ENCODE results near the gene SLMAP.

The SLMAP gene

GRCh38 chr3:57933602-57934001 is 177.5 kb downstream of the SLMAP start:
- H4K8ac ChIP-seq (ENCODE audit: low read depth, low read length), result no peak overlapping the region
- H4K12ac ChIP-seq (ENCODE audit: low read depth, low read length), result no peak overlapping the region
- no peaks in the 10 kb centered on the region for H3K4me1 ChIP-seq (ENCODE audit: control insufficient read depth in 1 of 2, insufficient read depth in 2 of 2, low read length in 2 of 2)
- no peak overlapping the region for H2AFZ ChIP-seq (ENCODE audit: insufficient read depth, low read length, poor library complexity)
- H2BK5ac ChIP-seq (ENCODE audit: low read depth, low read length, poor library complexity), result no peak overlapping the region
- no peak overlapping the region for H3K14ac ChIP-seq (ENCODE audit: low read length)
- no peaks in the 10 kb centered on the region for H3K79me2 ChIP-seq (ENCODE audit: control insufficient read depth, insufficient read depth, low read length, poor library complexity)
- no CpG with 5 or more reads among the region's 2 CpGs for WGBS (ENCODE audit: extremely low coverage, insufficient coverage, insufficient read length)
- H4K91ac ChIP-seq (ENCODE audit: low read depth, low read length), result no peak overlapping the region
- H2AK5ac ChIP-seq (ENCODE audit: low read length), result no peak overlapping the region
- H3K23ac ChIP-seq (ENCODE audit: low read length), result no peak overlapping the region
- DNase-seq, result peak in 1 of 2 donors; percentile 43
- no peak overlapping the region for H3K4me3 ChIP-seq (ENCODE audit: low read depth, low read length)
- H2BK12ac ChIP-seq (ENCODE audit: low read length), result no peak overlapping the region
- no peak overlapping the region for H3K18ac ChIP-seq (ENCODE audit: low read length)
- no peak overlapping the region for H3K4ac ChIP-seq (ENCODE audit: low read depth, low read length)
- H2BK120ac ChIP-seq (ENCODE audit: insufficient read depth, low read length, poor library complexity), result no peak overlapping the region
- H3K36me3 ChIP-seq (ENCODE audit: control insufficient read depth in 1 of 2, insufficient read depth in 2 of 2, low read length in 2 of 2), result no peaks in the 10 kb centered on the region
- no peaks in the 10 kb centered on the region for H3K79me1 ChIP-seq (ENCODE audit: low read length)
- H3K27me3 ChIP-seq (ENCODE audit: insufficient read depth, low read length), result no peaks in the 10 kb centered on the region
- no peak overlapping the region for H3K9ac ChIP-seq (ENCODE audit: low read length)
- no peaks in the 10 kb centered on the region for H3K9me3 ChIP-seq (ENCODE audit: insufficient read depth, low read depth, low read length)
- no peak overlapping the region for H3K4me2 ChIP-seq (ENCODE audit: low read length)
- H3K27ac ChIP-seq (ENCODE audit: low read depth, low read length), result no peak overlapping the region

- no peak overlapping the region for H3K9ac ChIP-seq (ENCODE audit: low read length)
- no peaks in the 10 kb centered on the region for H3K27me3 ChIP-seq (ENCODE audit: insufficient read depth, low read length)
- H3K79me1 ChIP-seq (ENCODE audit: low read length), result no peaks in the 10 kb centered on the region
- H4K12ac ChIP-seq (ENCODE audit: low read depth, low read length), result no peak overlapping the region
- H3K4me3 ChIP-seq (ENCODE audit: low read depth, low read length), result no peak overlapping the region
- no peak overlapping the region for H2BK12ac ChIP-seq (ENCODE audit: low read length)
- no peak overlapping the region for H3K14ac ChIP-seq (ENCODE audit: low read length)
- no peak overlapping the region for H4K8ac ChIP-seq (ENCODE audit: low read depth, low read length)
- no peak overlapping the region for H2BK5ac ChIP-seq (ENCODE audit: low read depth, low read length, poor library complexity)
- H3K4ac ChIP-seq (ENCODE audit: low read depth, low read length), result no peak overlapping the region
- no peak overlapping the region for H2AFZ ChIP-seq (ENCODE audit: insufficient read depth, low read length, poor library complexity)
- no peaks in the 10 kb centered on the region for H3K4me1 ChIP-seq (ENCODE audit: control insufficient read depth in 1 of 2, insufficient read depth in 2 of 2, low read length in 2 of 2)
- H3K23ac ChIP-seq (ENCODE audit: low read length), result no peak overlapping the region
- no peaks in the 10 kb centered on the region for H3K79me2 ChIP-seq (ENCODE audit: control insufficient read depth, insufficient read depth, low read length, poor library complexity)
- no peaks in the 10 kb centered on the region for H3K36me3 ChIP-seq (ENCODE audit: control insufficient read depth in 1 of 2, insufficient read depth in 2 of 2, low read length in 2 of 2)
- DNase-seq, result peak; percentile 62 to 77
- no CpG with 5 or more reads among the region's 7 CpGs for WGBS (ENCODE audit: extremely low coverage, insufficient coverage, insufficient read length)
- no peak overlapping the region for H3K18ac ChIP-seq (ENCODE audit: low read length)
- H4K91ac ChIP-seq (ENCODE audit: low read depth, low read length), result no peak overlapping the region
- H2BK120ac ChIP-seq (ENCODE audit: insufficient read depth, low read length, poor library complexity), result no peak overlapping the region
- H3K27ac ChIP-seq (ENCODE audit: low read depth, low read length), result no peak overlapping the region
- no peak overlapping the region for H3K4me2 ChIP-seq (ENCODE audit: low read length)
- no peaks in the 10 kb centered on the region for H3K9me3 ChIP-seq (ENCODE audit: insufficient read depth, low read depth, low read length)
- H2AK5ac ChIP-seq (ENCODE audit: low read length), result no peak overlapping the region
Measured at GRCh38 chr3:57934373-57934772, 178.3 kb downstream of the SLMAP start.

GRCh38 chr3:57935539-57935938 is 179.4 kb downstream of the SLMAP start:
- H3K4me1 ChIP-seq (ENCODE audit: control insufficient read depth in 1 of 2, insufficient read depth in 2 of 2, low read length in 2 of 2), result no peaks in the 10 kb centered on the region
- H3K9ac ChIP-seq (ENCODE audit: low read length), result no peak overlapping the region
- H3K4me2 ChIP-seq (ENCODE audit: low read length), result no peak overlapping the region
- H2BK12ac ChIP-seq (ENCODE audit: low read length), result no peak overlapping the region
- H3K4ac ChIP-seq (ENCODE audit: low read depth, low read length), result no peak overlapping the region
- H3K4me3 ChIP-seq (ENCODE audit: low read depth, low read length), result no peak overlapping the region
- H3K18ac ChIP-seq (ENCODE audit: low read length), result no peak overlapping the region
- no peak overlapping the region for H2BK120ac ChIP-seq (ENCODE audit: insufficient read depth, low read length, poor library complexity)
- peak; percentile 60 to 82 for DNase-seq
- no peaks in the 10 kb centered on the region for H3K79me2 ChIP-seq (ENCODE audit: control insufficient read depth, insufficient read depth, low read length, poor library complexity)
- no peak overlapping the region for H2AFZ ChIP-seq (ENCODE audit: insufficient read depth, low read length, poor library complexity)
- H3K79me1 ChIP-seq (ENCODE audit: low read length), result no peaks in the 10 kb centered on the region
- H3K27ac ChIP-seq (ENCODE audit: low read depth, low read length), result no peak overlapping the region
- H2AK5ac ChIP-seq (ENCODE audit: low read length), result no peak overlapping the region
- H4K91ac ChIP-seq (ENCODE audit: low read depth, low read length), result no peak overlapping the region
- H3K36me3 ChIP-seq (ENCODE audit: control insufficient read depth in 1 of 2, insufficient read depth in 2 of 2, low read length in 2 of 2), result no peaks in the 10 kb centered on the region
- H2BK5ac ChIP-seq (ENCODE audit: low read depth, low read length, poor library complexity), result no peak overlapping the region
- no CpG with 5 or more reads among the region's 3 CpGs for WGBS (ENCODE audit: extremely low coverage, insufficient coverage, insufficient read length)
- no peak overlapping the region for H4K12ac ChIP-seq (ENCODE audit: low read depth, low read length)
- H3K23ac ChIP-seq (ENCODE audit: low read length), result no peak overlapping the region
- H3K27me3 ChIP-seq (ENCODE audit: insufficient read depth, low read length), result no peaks in the 10 kb centered on the region
- no peaks in the 10 kb centered on the region for H3K9me3 ChIP-seq (ENCODE audit: insufficient read depth, low read depth, low read length)
- no peak overlapping the region for H4K8ac ChIP-seq (ENCODE audit: low read depth, low read length)
- H3K14ac ChIP-seq (ENCODE audit: low read length), result no peak overlapping the region

GRCh38 chr3:57937092-57937491 is 181.0 kb downstream of the SLMAP start:
- Histone ChIP-seq H3K36me3 (ENCODE audit: control insufficient read depth in 1 of 2, insufficient read depth in 2 of 2, low read length in 2 of 2) (peaks cover 3% of the 10 kb centered on the region in 2 experiments), H2AK5ac (ENCODE audit: low read length) (no peak overlapping the region), H3K14ac (ENCODE audit: low read length) (no peak overlapping the region), H3K9ac (ENCODE audit: low read length) (no peak overlapping the region), H2BK12ac (ENCODE audit: low read length) (no peak overlapping the region), H3K4me3 (ENCODE audit: low read depth, low read length) (no peak overlapping the region), H3K18ac (ENCODE audit: low read length) (no peak overlapping the region), H3K9me3 (ENCODE audit: insufficient read depth, low read depth, low read length) (no peaks in the 10 kb centered on the region), H2BK5ac (ENCODE audit: low read depth, low read length, poor library complexity) (no peak overlapping the region), H3K23ac (ENCODE audit: low read length) (no peak overlapping the region), H2AFZ (ENCODE audit: insufficient read depth, low read length, poor library complexity) (no peak overlapping the region), H3K79me1 (ENCODE audit: low read length) (no peaks in the 10 kb centered on the region), H4K91ac (ENCODE audit: low read depth, low read length) (no peak overlapping the region), H3K27ac (ENCODE audit: low read depth, low read length) (no peak overlapping the region), H3K4me1 (ENCODE audit: control insufficient read depth in 1 of 2, insufficient read depth in 2 of 2, low read length in 2 of 2) (no peaks in the 10 kb centered on the region), H3K4ac (ENCODE audit: low read depth, low read length) (no peak overlapping the region), H3K79me2 (ENCODE audit: control insufficient read depth, insufficient read depth, low read length, poor library complexity) (no peaks in the 10 kb centered on the region), H3K27me3 (ENCODE audit: insufficient read depth, low read length) (no peaks in the 10 kb centered on the region), H2BK120ac (ENCODE audit: insufficient read depth, low read length, poor library complexity) (no peak overlapping the region), H4K8ac (ENCODE audit: low read depth, low read length) (no peak overlapping the region), H4K12ac (ENCODE audit: low read depth, low read length) (no peak overlapping the region), H3K4me2 (ENCODE audit: low read length) (no peak overlapping the region)
- DNase-seq, result no peak
- no CpG with 5 or more reads among the region's 3 CpGs for WGBS (ENCODE audit: extremely low coverage, insufficient coverage, insufficient read length)
